ENCODE results near the gene C5.

The C5 gene

GRCh38 chr9:121085661-121086060 lies 35.6 kb upstream of the C5 start:
- POLR2A ChIA-PET, result no interaction called here
- no peak for DNase-seq (ENCODE audit: extremely low spot score)
- CTCF ChIA-PET, result no interaction called here
- TF ChIP-seq NFRKB (IDR thresholded peaks at IDR 0.05) (no peak), ELF4 (IDR thresholded peaks at IDR 0.05) (no peak), FOXK2 (IDR thresholded peaks at IDR 0.05) (no peak), L3MBTL2 (conservative IDR thresholded peaks at IDR 0.05) (no peak), FOXM1 (IDR thresholded peaks at IDR 0.05; ENCODE audit: borderline replicate concordance) (no peak), LEF1 (IDR thresholded peaks at IDR 0.05; ENCODE audit: borderline replicate concordance) (no peak), ZNF384 (IDR thresholded peaks at IDR 0.05) (no peak), CTBP1 (IDR thresholded peaks at IDR 0.05; ENCODE audit: borderline replicate concordance) (no peak), ARNT (IDR thresholded peaks at IDR 0.05) (no peak), HDGF (IDR thresholded peaks at IDR 0.05; ENCODE audit: borderline replicate concordance) (no peak), BHLHE40 (IDR thresholded peaks at IDR 0.05; ENCODE audit: borderline replicate concordance) (no peak), SUZ12 (IDR thresholded peaks at IDR 0.05) (no peak), TARDBP (IDR thresholded peaks at IDR 0.05) (no peak), SP1 (IDR thresholded peaks at IDR 0.05) (no peak), FOXA1 (IDR thresholded peaks at IDR 0.05) (no peak)
- TF ChIP-seq, protein P1, sequence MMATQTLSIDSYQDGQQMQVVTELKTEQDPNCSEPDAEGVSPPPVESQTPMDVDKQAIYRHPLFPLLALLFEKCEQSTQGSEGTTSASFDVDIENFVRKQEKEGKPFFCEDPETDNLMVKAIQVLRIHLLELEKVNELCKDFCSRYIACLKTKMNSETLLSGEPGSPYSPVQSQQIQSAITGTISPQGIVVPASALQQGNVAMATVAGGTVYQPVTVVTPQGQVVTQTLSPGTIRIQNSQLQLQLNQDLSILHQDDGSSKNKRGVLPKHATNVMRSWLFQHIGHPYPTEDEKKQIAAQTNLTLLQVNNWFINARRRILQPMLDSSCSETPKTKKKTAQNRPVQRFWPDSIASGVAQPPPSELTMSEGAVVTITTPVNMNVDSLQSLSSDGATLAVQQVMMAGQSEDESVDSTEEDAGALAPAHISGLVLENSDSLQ (IDR thresholded peaks at IDR 0.05), result no peak

- ChIA-PET POLR2A (no interaction called here), CTCF (no interaction called here)
- TF ChIP-seq FOXK2 (IDR thresholded peaks at IDR 0.05) (no peak), SP1 (IDR thresholded peaks at IDR 0.05) (no peak), CTBP1 (IDR thresholded peaks at IDR 0.05; ENCODE audit: borderline replicate concordance) (no peak)
- TF ChIP-seq, protein P1 (IDR thresholded peaks at IDR 0.05), result no peak
- DNase-seq (ENCODE audit: extremely low spot score), result no peak
Measured at GRCh38 chr9:121082075-121082474, 32.0 kb upstream of the C5 start.

GRCh38 chr9:121075251-121076036 lies 25.4 kb upstream of the C5 start:
- POLR2A ChIA-PET, result no interaction called here
- DNase-seq (ENCODE audit: extremely low spot score), result no peak
- TF ChIP-seq ELF4 (IDR thresholded peaks at IDR 0.05) (no peak), SP1 (IDR thresholded peaks at IDR 0.05) (no peak), HDGF (IDR thresholded peaks at IDR 0.05; ENCODE audit: borderline replicate concordance) (no peak), CTBP1 (IDR thresholded peaks at IDR 0.05; ENCODE audit: borderline replicate concordance) (no peak), L3MBTL2 (conservative IDR thresholded peaks at IDR 0.05) (no peak), ZNF384 (IDR thresholded peaks at IDR 0.05) (no peak), LEF1 (IDR thresholded peaks at IDR 0.05; ENCODE audit: borderline replicate concordance) (no peak), SUZ12 (IDR thresholded peaks at IDR 0.05) (no peak), FOXA1 (IDR thresholded peaks at IDR 0.05) (no peak), FOXK2 (IDR thresholded peaks at IDR 0.05) (no peak), TARDBP (IDR thresholded peaks at IDR 0.05) (no peak), BHLHE40 (IDR thresholded peaks at IDR 0.05; ENCODE audit: borderline replicate concordance) (no peak)
- TF ChIP-seq, protein P1 (IDR thresholded peaks at IDR 0.05), result no peak
- CTCF ChIA-PET, result interaction anchor here (0.7 kb wide), 1 partner anchor 127 kb away, joined by 3 read pairs; no protein-coding TSS in a partner anchor

GRCh38 chr9:121074370-121075250 lies 24.5 kb upstream of the C5 start, which contains the start of gene CNTRL:
Gene CNTRL, plus strand, starts transcription at chr9:121074955. Its CDS starts 13,372 bp downstream, at chr9:121088327.
- TF ChIP-seq L3MBTL2 (conservative IDR thresholded peaks at IDR 0.05) (peak; percentile 100), FOXK2 (IDR thresholded peaks at IDR 0.05) (no peak), FOXM1 (IDR thresholded peaks at IDR 0.05; ENCODE audit: borderline replicate concordance) (no peak)
- TF ChIP-seq, protein P1 (IDR thresholded peaks at IDR 0.05), result no peak
- POLR2A ChIA-PET, result no interaction called here
- CTCF ChIA-PET, result no interaction called here
- DNase-seq (ENCODE audit: extremely low spot score), result peak; percentile 86

- ChIA-PET CTCF (interaction anchor here (1.4 kb wide), 1 partner anchor 13 kb away, joined by 5 read pairs; no protein-coding TSS in a partner anchor), POLR2A (no interaction called here)
- no peak for TF ChIP-seq NFRKB (IDR thresholded peaks at IDR 0.05)
- TF ChIP-seq LEF1 (IDR thresholded peaks at IDR 0.05; ENCODE audit: borderline replicate concordance), result no peak
- TF ChIP-seq SP1 (IDR thresholded peaks at IDR 0.05), result no peak
- TF ChIP-seq TARDBP (IDR thresholded peaks at IDR 0.05), result no peak
- TF ChIP-seq ELF4 (IDR thresholded peaks at IDR 0.05), result no peak
- TF ChIP-seq, protein P1 (IDR thresholded peaks at IDR 0.05), result no peak
- no peak for TF ChIP-seq FOXA1 (IDR thresholded peaks at IDR 0.05)
- no peak for TF ChIP-seq ARNT (IDR thresholded peaks at IDR 0.05)
- no peak for TF ChIP-seq CTBP1 (IDR thresholded peaks at IDR 0.05; ENCODE audit: borderline replicate concordance)
- TF ChIP-seq SUZ12 (IDR thresholded peaks at IDR 0.05), result no peak
- TF ChIP-seq BHLHE40 (IDR thresholded peaks at IDR 0.05; ENCODE audit: borderline replicate concordance), result no peak
- no peak for TF ChIP-seq L3MBTL2 (conservative IDR thresholded peaks at IDR 0.05)
- TF ChIP-seq FOXK2 (IDR thresholded peaks at IDR 0.05), result no peak
- no peak for TF ChIP-seq HDGF (IDR thresholded peaks at IDR 0.05; ENCODE audit: borderline replicate concordance)
- TF ChIP-seq FOXM1 (IDR thresholded peaks at IDR 0.05; ENCODE audit: borderline replicate concordance), result no peak
- TF ChIP-seq ZNF384 (IDR thresholded peaks at IDR 0.05), result no peak
- no peak for DNase-seq (ENCODE audit: extremely low spot score)
Measured at GRCh38 chr9:121073038-121073437, 23.0 kb upstream of the C5 start.
